LNCAP (cell line): ENCODE data around the gene FHOD3.

ENCODE experiments used
- CTCF ChIP-seq: fragments of 450-650 bp; IDR thresholded peaks from 2 replicates; pipeline ENCODE4 v1.5.1; 2017; ENCODE audit warnings: mild to moderate bottlenecking

FHOD3 gene

GRCh38 chr18:36481201-36481657 is 183.7 kb downstream of the FHOD3 start:
- no peak for TF ChIP-seq CTCF

GRCh38 chr18:36481935-36482334 is 184.4 kb downstream of the FHOD3 start:
- TF ChIP-seq CTCF: no peak

- TF ChIP-seq CTCF: no peak
These were observed 187.1 kb downstream of the FHOD3 start for GRCh38 chr18:36484591-36484990.

- no peak for TF ChIP-seq CTCF
These were observed 188.3 kb downstream of the FHOD3 start for GRCh38 chr18:36485772-36486171.

GRCh38 chr18:36488131-36488530 is 190.6 kb downstream of the FHOD3 start:
- TF ChIP-seq CTCF: no peak

- no peak for TF ChIP-seq CTCF
These were observed 193.4 kb downstream of the FHOD3 start for GRCh38 chr18:36490897-36491296.

DNA sequence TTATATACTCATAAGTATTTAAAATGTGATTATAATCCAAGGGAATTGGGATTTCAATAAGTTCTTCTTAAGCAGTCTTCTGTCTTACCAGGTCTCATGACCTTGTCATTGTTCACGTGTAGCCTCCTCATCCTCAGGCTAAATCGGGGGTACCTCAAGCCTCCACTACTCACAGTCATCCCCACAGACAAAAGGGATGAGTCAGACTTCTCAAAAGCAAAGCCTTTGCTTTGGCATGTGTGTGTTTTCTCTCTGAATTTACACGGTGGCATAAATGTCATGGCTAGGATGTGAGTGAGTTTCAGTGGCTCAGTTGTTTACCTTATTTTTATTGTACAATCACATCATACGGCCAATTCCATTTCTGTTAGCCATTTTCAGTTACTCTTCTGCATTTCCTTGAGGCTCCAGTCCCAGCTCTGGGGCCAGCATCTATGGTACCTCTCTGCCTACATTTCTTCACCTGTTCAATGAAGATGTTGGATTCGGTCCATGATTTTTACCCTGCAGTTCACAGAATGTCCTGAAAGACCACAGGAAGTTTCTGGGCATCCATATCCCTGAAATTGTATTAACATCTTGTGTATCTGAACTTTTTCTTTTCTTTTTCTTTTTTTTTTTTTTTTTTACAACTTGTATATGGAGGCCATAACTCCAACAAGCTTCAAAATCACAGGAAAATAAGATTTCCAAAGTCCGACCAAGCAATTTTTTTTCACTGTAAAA is 195.3 kb downstream of the FHOD3 start:
- TF ChIP-seq CTCF: no peak
